ENCODE data around the gene CPZ.

CPZ gene

GRCh38 chr4:8648296-8648695 lies 55.7 kb downstream of the CPZ start:
- Histone ChIP-seq H3K27me3 (replicated peaks; ENCODE audit: insufficient read depth, low read length) (peaks cover 100% of the 10 kb centered on the region), H3K4me1 (ENCODE audit: low read length) (no peaks in the 10 kb centered on the region), H3K4me2 (ENCODE audit: low read depth, low read length) (no peak overlapping the region), H3F3A (ENCODE audit: insufficient read depth, low read length) (no peaks in the 10 kb centered on the region), H3K79me2 (ENCODE audit: low read length) (no peaks in the 10 kb centered on the region), H3K9ac (ENCODE audit: low read length) (no peak overlapping the region), H4K20me1 (ENCODE audit: insufficient read depth, low read length) (no peaks in the 10 kb centered on the region), H3K4me3 (ENCODE audit: low read length) (no peak overlapping the region), H3K9me2 (replicated peaks; ENCODE audit: insufficient read depth, low read length) (no peaks in the 10 kb centered on the region), H3K9me3 (replicated peaks; ENCODE audit: insufficient read depth, low read length) (no peaks in the 10 kb centered on the region), H3K27ac (ENCODE audit: low read length) (no peak overlapping the region), H3K36me3 (replicated peaks; ENCODE audit: insufficient read depth, low read length) (no peaks in the 10 kb centered on the region), H2AFZ (ENCODE audit: low read length) (no peak overlapping the region)
- no peak for DNase-seq
- TF ChIP-seq EZH2 (optimal IDR thresholded peaks at IDR 0.05; ENCODE audit: low read depth, low read length) (no peak), CTCF (IDR thresholded peaks at IDR 0.05; ENCODE audit: low read length) (no peak), EZH2phosphoT487 (IDR thresholded peaks at IDR 0.05; ENCODE audit: low read length) (no peak)

- H3K27ac ChIP-seq (ENCODE audit: low read length) = no peak overlapping the region
- TF ChIP-seq EZH2phosphoT487 (IDR thresholded peaks at IDR 0.05; ENCODE audit: low read length) (no peak), EZH2 (optimal IDR thresholded peaks at IDR 0.05; ENCODE audit: low read depth, low read length) (no peak), CTCF (IDR thresholded peaks at IDR 0.05; ENCODE audit: low read length) (no peak)
- no peaks in the 10 kb centered on the region for H3K36me3 ChIP-seq (replicated peaks; ENCODE audit: insufficient read depth, low read length)
- no peak overlapping the region for H2AFZ ChIP-seq (ENCODE audit: low read length)
- no peaks in the 10 kb centered on the region for H3K4me1 ChIP-seq (ENCODE audit: low read length)
- no peak overlapping the region for H3K9ac ChIP-seq (ENCODE audit: low read length)
- no peaks in the 10 kb centered on the region for H3K9me2 ChIP-seq (replicated peaks; ENCODE audit: insufficient read depth, low read length)
- H4K20me1 ChIP-seq (ENCODE audit: insufficient read depth, low read length) = no peaks in the 10 kb centered on the region
- H3K9me3 ChIP-seq (replicated peaks; ENCODE audit: insufficient read depth, low read length) = no peaks in the 10 kb centered on the region
- no peak for DNase-seq
- no peaks in the 10 kb centered on the region for H3K79me2 ChIP-seq (ENCODE audit: low read length)
- no peak overlapping the region for H3K4me2 ChIP-seq (ENCODE audit: low read depth, low read length)
- no peak overlapping the region for H3K4me3 ChIP-seq (ENCODE audit: low read length)
- H3F3A ChIP-seq (ENCODE audit: insufficient read depth, low read length) = no peaks in the 10 kb centered on the region
- peaks cover 100% of the 10 kb centered on the region for H3K27me3 ChIP-seq (replicated peaks; ENCODE audit: insufficient read depth, low read length)
These were observed 56.5 kb downstream of the CPZ start for GRCh38 chr4:8648816-8649630.

GRCh38 chr4:8649631-8650361 lies 57.2 kb downstream of the CPZ start:
- Histone ChIP-seq H2AFZ (ENCODE audit: low read length) (no peak overlapping the region), H3K79me2 (ENCODE audit: low read length) (no peaks in the 10 kb centered on the region), H4K20me1 (ENCODE audit: insufficient read depth, low read length) (no peaks in the 10 kb centered on the region), H3K36me3 (replicated peaks; ENCODE audit: insufficient read depth, low read length) (no peaks in the 10 kb centered on the region), H3K4me1 (ENCODE audit: low read length) (no peaks in the 10 kb centered on the region), H3K27ac (ENCODE audit: low read length) (no peak overlapping the region), H3K9ac (ENCODE audit: low read length) (no peak overlapping the region), H3K9me2 (replicated peaks; ENCODE audit: insufficient read depth, low read length) (no peaks in the 10 kb centered on the region), H3K9me3 (replicated peaks; ENCODE audit: insufficient read depth, low read length) (no peaks in the 10 kb centered on the region), H3F3A (ENCODE audit: insufficient read depth, low read length) (no peaks in the 10 kb centered on the region), H3K4me3 (ENCODE audit: low read length) (no peak overlapping the region), H3K4me2 (ENCODE audit: low read depth, low read length) (no peak overlapping the region), H3K27me3 (replicated peaks; ENCODE audit: insufficient read depth, low read length) (peaks cover 100% of the 10 kb centered on the region)
- TF ChIP-seq CTCF (IDR thresholded peaks at IDR 0.05; ENCODE audit: low read length) (no peak), EZH2phosphoT487 (IDR thresholded peaks at IDR 0.05; ENCODE audit: low read length) (no peak), EZH2 (optimal IDR thresholded peaks at IDR 0.05; ENCODE audit: low read depth, low read length) (no peak)
- DNase-seq = no peak
